Ishikawa (cell line): ENCODE measurements around the gene PTPRD.

Experiments
- CREB1 ChIP-seq: IDR thresholded peaks from 2 replicates; pipeline ENCODE4 v1.6.1; 2012; ENCODE audit warnings: low read depth
- EP300 ChIP-seq: IDR thresholded peaks from 2 replicates; pipeline ENCODE4 v1.6.1; 2012; ENCODE audit warnings: borderline replicate concordance
- FOXM1 ChIP-seq: IDR thresholded peaks from 2 replicates; pipeline ENCODE4 v1.6.1; 2012; ENCODE audit warnings: low read depth, borderline replicate concordance
- NFIC ChIP-seq: IDR thresholded peaks from 2 replicates; pipeline ENCODE4 v1.6.1; 2012
- RAD21 ChIP-seq: IDR thresholded peaks from 2 replicates; pipeline ENCODE4 v1.6.1; 2012; ENCODE audit warnings: low read depth
- REST ChIP-seq: IDR thresholded peaks from 2 replicates; pipeline ENCODE4 v1.6.1; 2012; ENCODE audit warnings: low read depth, mild to moderate bottlenecking
- TAF1 ChIP-seq: IDR thresholded peaks from 2 replicates; pipeline ENCODE4 v1.6.1; 2012; ENCODE audit warnings: low read depth, mild to moderate bottlenecking
- TCF12 ChIP-seq: IDR thresholded peaks from 2 replicates; pipeline ENCODE4 v1.6.1; 2012; ENCODE audit warnings: low read depth
- TEAD4 ChIP-seq: IDR thresholded peaks from 2 replicates; pipeline ENCODE4 v1.6.1; 2012
- YY1 ChIP-seq: IDR thresholded peaks from 2 replicates; pipeline ENCODE4 v1.6.1; 2012; ENCODE audit warnings: low read depth
- TF ChIP-seq, protein P1 (sequence below): IDR thresholded peaks from 2 replicates; pipeline ENCODE4 v1.6.1; 2012
- TF ChIP-seq, protein P2 (sequence below): IDR thresholded peaks from 2 replicates; pipeline ENCODE4 v1.6.1; 2012

- TF ChIP-seq EP300 (no peak), RAD21 (no peak), CREB1 (no peak), TEAD4 (no peak), FOXM1 (no peak), TAF1 (no peak), TCF12 (no peak), REST (no peak), YY1 (no peak), NFIC (no peak)
- TF ChIP-seq, protein P1, sequence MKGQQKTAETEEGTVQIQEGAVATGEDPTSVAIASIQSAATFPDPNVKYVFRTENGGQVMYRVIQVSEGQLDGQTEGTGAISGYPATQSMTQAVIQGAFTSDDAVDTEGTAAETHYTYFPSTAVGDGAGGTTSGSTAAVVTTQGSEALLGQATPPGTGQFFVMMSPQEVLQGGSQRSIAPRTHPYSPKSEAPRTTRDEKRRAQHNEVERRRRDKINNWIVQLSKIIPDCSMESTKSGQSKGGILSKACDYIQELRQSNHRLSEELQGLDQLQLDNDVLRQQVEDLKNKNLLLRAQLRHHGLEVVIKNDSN: no peak
- TF ChIP-seq, protein P2, sequence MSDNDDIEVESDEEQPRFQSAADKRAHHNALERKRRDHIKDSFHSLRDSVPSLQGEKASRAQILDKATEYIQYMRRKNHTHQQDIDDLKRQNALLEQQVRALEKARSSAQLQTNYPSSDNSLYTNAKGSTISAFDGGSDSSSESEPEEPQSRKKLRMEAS: no peak
Observed at GRCh38 chr9:8844549-8844948, 1768.3 kb downstream of the PTPRD start.
